Caco-2 (cell line): Measurements from ENCODE around the gene CDCP1. TPM values are rescaled to one million over a fixed set of nuclear protein-coding genes. Genes with fewer than 3 reads are reported as not detected.
A peak's percentile ranks its signal among the peaks of the same experiment; 100 is the strongest.

Experiments used
- Bru-seq: library from RNA; stranded (reverse); fragments of 400-500 nt; gene quantifications from one replicate; lab custom pipeline; 2021; lab: Mats Ljungman, UMichigan
- BruChase-seq, 2 experiments: library from RNA; stranded (reverse); fragments of 400-500 nt; gene quantifications; one replicate each; lab custom pipeline; 2021; lab: Mats Ljungman, UMichigan
- BruUV-seq: library from RNA; stranded (reverse); fragments of 400-500 nt; replicated peaks from 2 replicates; lab custom pipeline; 2021; lab: Mats Ljungman, UMichigan
- CTCF ChIA-PET: fragments of 300-600 bp; sonication (Branson Sonifier 250); formaldehyde crosslinking; loops from one replicate; lab custom pipeline; 2022; ENCODE audit warnings: antibody characterized with exemption; lab: Charles Lee
- POLR2A ChIA-PET: fragments of 300-600 bp; sonication (Branson Sonifier 250); formaldehyde crosslinking; loops from one replicate; lab custom pipeline; 2022; ENCODE audit warnings: antibody characterized with exemption; lab: Charles Lee
- DNase-seq, 2 experiments: peaks; one replicate each; pipeline versions ENCODE4 v3.0.0 to v3.0.0-alpha.2; 2020 to 2022
- H3K27me3 ChIP-seq: replicated peaks from 2 replicates; pipeline ENCODE4 v1.6.0; 2011; ENCODE audit warnings: low read length; ENCODE audit not compliant: control insufficient read depth, insufficient read depth
- H3K36me3 ChIP-seq: 2 replicates; pipeline ENCODE4 v1.5.1; 2011; ENCODE audit warnings: low read length; ENCODE audit not compliant: control insufficient read depth, insufficient read depth
- H3K4me1 ChIP-seq: fragments of 250-450 bp; sonication (Bioruptor Pico); 2 replicates; pipeline ENCODE4 v1.5.1; 2020; ENCODE audit warnings: mild to moderate bottlenecking
- H3K4me3 ChIP-seq: 2 replicates; pipeline ENCODE4 v1.5.1; 2011; ENCODE audit warnings: low read depth, mild to moderate bottlenecking, control low read depth, low read length
- H3K9me3 ChIP-seq: fragments of 250-450 bp; sonication (Bioruptor Pico); 2 replicates; pipeline ENCODE4 v1.5.1; 2020; ENCODE audit warnings: mild to moderate bottlenecking, moderate library complexity
- H3K27ac Mint-ChIP-seq: one replicate; pipeline ENCODE4 v1.8.0; 2022; ENCODE audit warnings: mixed read lengths; ENCODE audit not compliant: unreplicated experiment
- H3K27me3 Mint-ChIP-seq: one replicate; pipeline ENCODE4 v1.8.0; 2022; ENCODE audit warnings: mixed read lengths; ENCODE audit not compliant: insufficient read depth, unreplicated experiment
- H3K36me3 Mint-ChIP-seq: one replicate; pipeline ENCODE4 v1.8.0; 2022; ENCODE audit warnings: mild to moderate bottlenecking, mixed read lengths; ENCODE audit not compliant: insufficient read depth, unreplicated experiment
- H3K4me1 Mint-ChIP-seq: one replicate; pipeline ENCODE4 v1.8.0; 2022; ENCODE audit warnings: low read depth, mixed read lengths; ENCODE audit not compliant: unreplicated experiment
- H3K4me3 Mint-ChIP-seq: one replicate; pipeline ENCODE4 v1.8.0; 2022; ENCODE audit warnings: mild to moderate bottlenecking, moderate library complexity, mixed read lengths; ENCODE audit not compliant: unreplicated experiment
- H3K9me3 Mint-ChIP-seq: one replicate; pipeline ENCODE4 v1.8.0; 2022; ENCODE audit warnings: mixed read lengths; ENCODE audit not compliant: unreplicated experiment
- intact Hi-C: fragments of 100-400 bp; cut with micrococcal nuclease; formaldehyde crosslinking; loops from one replicate; pipeline ENCODE4 v1.10.0; 2022; ENCODE audit not compliant: unreplicated experiment
- long read RNA-seq: library from polyadenylated mRNA; stranded (forward); transcript quantifications from one replicate; pipeline ENCODE4 v2.0.0, GENCODE V29; 2022
- total RNA-seq: library from RNA; stranded (reverse); gene quantifications from 2 replicates; pipeline ENCODE4 v1.2.3, GENCODE V29; 2022
- TF ChIP-seq, protein P1 (sequence below), 2 experiments: fragments of 200-600 bp in 1 of 2; IDR thresholded peaks; 1 replicate in 1 of 2; 2 replicates in 1 of 2; pipeline versions ENCODE4 v1.5.1 to v1.8.0; 2011 to 2022; ENCODE audit warnings: antibody characterized with exemption in 1 of 2, control low read depth in 1 of 2, inconsistent platforms in 1 of 2, low read depth in 1 of 2, low read length in 1 of 2, mild to moderate bottlenecking in 1 of 2, moderate library complexity in 1 of 2; ENCODE audit not compliant: insufficient read depth in 1 of 2, severe bottlenecking in 1 of 2, unreplicated experiment in 1 of 2

Gene CDCP1, protein sequence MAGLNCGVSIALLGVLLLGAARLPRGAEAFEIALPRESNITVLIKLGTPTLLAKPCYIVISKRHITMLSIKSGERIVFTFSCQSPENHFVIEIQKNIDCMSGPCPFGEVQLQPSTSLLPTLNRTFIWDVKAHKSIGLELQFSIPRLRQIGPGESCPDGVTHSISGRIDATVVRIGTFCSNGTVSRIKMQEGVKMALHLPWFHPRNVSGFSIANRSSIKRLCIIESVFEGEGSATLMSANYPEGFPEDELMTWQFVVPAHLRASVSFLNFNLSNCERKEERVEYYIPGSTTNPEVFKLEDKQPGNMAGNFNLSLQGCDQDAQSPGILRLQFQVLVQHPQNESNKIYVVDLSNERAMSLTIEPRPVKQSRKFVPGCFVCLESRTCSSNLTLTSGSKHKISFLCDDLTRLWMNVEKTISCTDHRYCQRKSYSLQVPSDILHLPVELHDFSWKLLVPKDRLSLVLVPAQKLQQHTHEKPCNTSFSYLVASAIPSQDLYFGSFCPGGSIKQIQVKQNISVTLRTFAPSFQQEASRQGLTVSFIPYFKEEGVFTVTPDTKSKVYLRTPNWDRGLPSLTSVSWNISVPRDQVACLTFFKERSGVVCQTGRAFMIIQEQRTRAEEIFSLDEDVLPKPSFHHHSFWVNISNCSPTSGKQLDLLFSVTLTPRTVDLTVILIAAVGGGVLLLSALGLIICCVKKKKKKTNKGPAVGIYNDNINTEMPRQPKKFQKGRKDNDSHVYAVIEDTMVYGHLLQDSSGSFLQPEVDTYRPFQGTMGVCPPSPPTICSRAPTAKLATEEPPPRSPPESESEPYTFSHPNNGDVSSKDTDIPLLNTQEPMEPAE
- total RNA-seq (22.5 and 25.0 TPM in 2 replicates), Bru-seq, nascent RNA (percentile 68 among the genes with signal in this experiment), BruChase-seq, experiment 1, labeled RNA remaining after a 2-hour chase (percentile 68 among the genes with signal in this experiment), BruChase-seq, experiment 2, labeled RNA remaining after a 6-hour chase (percentile 73 among the genes with signal in this experiment)
- long read RNA-seq, full-length matches to known transcripts = 19 of 35 reads
- long read RNA-seq, partial matches to known transcripts = 2 of 35 reads
- long read RNA-seq, other reads (novel, unspliced or antisense) = 14 of 35 reads

DNA sequence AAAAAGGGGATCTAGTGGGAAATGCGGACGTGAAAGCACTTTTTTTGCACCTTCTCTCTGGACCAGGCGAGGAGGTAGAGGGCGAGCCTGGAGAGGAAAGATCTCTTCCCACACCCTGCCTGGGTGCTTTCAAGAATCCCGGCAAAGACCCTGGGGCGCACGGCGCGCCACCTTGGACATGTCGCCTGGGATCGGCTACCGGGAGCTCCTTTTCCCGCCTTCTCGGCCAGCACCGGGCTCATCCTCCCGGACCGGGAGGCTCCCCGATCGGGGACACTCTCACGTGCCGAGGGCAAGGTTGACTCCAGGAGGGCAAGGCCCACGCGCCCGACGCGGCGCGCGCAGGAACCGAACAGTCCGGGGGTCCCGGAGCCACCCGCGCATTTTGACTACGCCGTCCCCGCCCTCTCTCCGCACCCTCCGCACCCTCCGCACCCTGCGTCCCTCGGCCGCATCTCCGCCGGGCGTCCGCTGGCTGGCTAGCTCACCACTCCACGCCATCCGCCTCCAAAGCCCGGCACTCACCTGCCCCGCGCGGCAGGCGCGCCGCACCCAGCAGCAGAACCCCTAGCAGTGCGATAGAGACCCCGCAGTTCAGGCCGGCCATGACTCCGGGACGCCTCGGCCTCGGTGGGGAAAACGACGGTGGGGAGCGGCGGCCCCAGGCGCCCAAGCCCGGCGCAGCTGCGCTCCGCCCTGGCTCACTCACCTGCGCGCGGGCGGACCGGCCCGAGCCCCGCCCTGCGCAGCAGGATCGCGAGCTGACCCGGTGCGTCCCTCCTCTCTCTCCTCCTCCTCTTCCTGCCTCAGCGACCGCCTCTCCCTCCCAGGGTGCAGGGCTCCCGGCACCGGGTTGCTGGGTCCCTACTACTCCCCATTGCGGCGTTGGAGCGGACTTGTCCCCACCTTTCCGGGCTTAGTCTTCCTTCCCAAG is at the start of gene CDCP1:
TSS of gene CDCP1 (minus strand) at position 698 of the 934 bp plus-strand sequence. CDS start at position 607, 91 bp downstream.
- Mint-ChIP-seq H3K4me3 (peak within 1 kb of the TSS; percentile 98), H3K9me3 (peaks cover 15% of the 10 kb centered on the region), H3K27me3 (no peaks in the 10 kb centered on the region), H3K4me1 (peaks cover 6% of the 10 kb centered on the region), H3K27ac (peak within 1 kb of the TSS; percentile 89), H3K36me3 (peaks cover 9% of the 10 kb centered on the region)
- Histone ChIP-seq H3K9me3 (peaks cover 3% of the 10 kb centered on the region), H3K36me3 (no peaks in the 10 kb centered on the region), H3K27me3 (no peaks in the 10 kb centered on the region), H3K4me3 (peak within 1 kb of the TSS; percentile 93), H3K4me1 (peaks cover 11% of the 10 kb centered on the region; the same call in 1 of the 2 replicates)
- intact Hi-C loops = loop anchor here (10.0 kb wide), 1 partner anchor 59 kb away; no protein-coding TSS in a partner anchor
- no TSS peak for BruUV-seq
- peak; percentile 65 for DNase-seq
- ChIA-PET POLR2A (interaction anchor here (1.0 to 1.7 kb wide), 3 partner anchors 26 to 64 kb away, joined by 3 to 5 read pairs (median 4); no protein-coding TSS in a partner anchor), CTCF (no interaction called here)
- TF ChIP-seq, protein P1, sequence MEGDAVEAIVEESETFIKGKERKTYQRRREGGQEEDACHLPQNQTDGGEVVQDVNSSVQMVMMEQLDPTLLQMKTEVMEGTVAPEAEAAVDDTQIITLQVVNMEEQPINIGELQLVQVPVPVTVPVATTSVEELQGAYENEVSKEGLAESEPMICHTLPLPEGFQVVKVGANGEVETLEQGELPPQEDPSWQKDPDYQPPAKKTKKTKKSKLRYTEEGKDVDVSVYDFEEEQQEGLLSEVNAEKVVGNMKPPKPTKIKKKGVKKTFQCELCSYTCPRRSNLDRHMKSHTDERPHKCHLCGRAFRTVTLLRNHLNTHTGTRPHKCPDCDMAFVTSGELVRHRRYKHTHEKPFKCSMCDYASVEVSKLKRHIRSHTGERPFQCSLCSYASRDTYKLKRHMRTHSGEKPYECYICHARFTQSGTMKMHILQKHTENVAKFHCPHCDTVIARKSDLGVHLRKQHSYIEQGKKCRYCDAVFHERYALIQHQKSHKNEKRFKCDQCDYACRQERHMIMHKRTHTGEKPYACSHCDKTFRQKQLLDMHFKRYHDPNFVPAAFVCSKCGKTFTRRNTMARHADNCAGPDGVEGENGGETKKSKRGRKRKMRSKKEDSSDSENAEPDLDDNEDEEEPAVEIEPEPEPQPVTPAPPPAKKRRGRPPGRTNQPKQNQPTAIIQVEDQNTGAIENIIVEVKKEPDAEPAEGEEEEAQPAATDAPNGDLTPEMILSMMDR (IDR thresholded peaks at IDR 0.05; ENCODE audit: insufficient read depth in 1 of 2, low read depth in 1 of 2, low read length in 1 of 2, severe bottlenecking in 1 of 2, unreplicated experiment in 1 of 2) = no peak

- Mint-ChIP-seq H3K36me3 (no peaks in the 10 kb centered on the region), H3K4me1 (peaks cover 20% of the 10 kb centered on the region), H3K4me3 (no peak overlapping the region), H3K27ac (no peak overlapping the region), H3K27me3 (no peaks in the 10 kb centered on the region), H3K9me3 (no peaks in the 10 kb centered on the region)
- no peaks in the 10 kb centered on the region for H3K36me3 ChIP-seq
- H3K27me3 ChIP-seq = no peaks in the 10 kb centered on the region
- no peaks in the 10 kb centered on the region for H3K9me3 ChIP-seq
- no peak overlapping the region for H3K4me3 ChIP-seq
- intact Hi-C loops = no loop called here
- POLR2A ChIA-PET = no interaction called here
- CTCF ChIA-PET = interaction anchor here (1.4 kb wide), 1 partner anchor 16 kb away, joined by 4 read pairs; no protein-coding TSS in a partner anchor
- peaks cover 29% of the 10 kb centered on the region for H3K4me1 ChIP-seq
- BruUV-seq = no TSS peak
- DNase-seq = no peak
- TF ChIP-seq, protein P1 (IDR thresholded peaks at IDR 0.05; ENCODE audit: insufficient read depth in 1 of 2, low read depth in 1 of 2, low read length in 1 of 2, severe bottlenecking in 1 of 2, unreplicated experiment in 1 of 2) = no peak
Observed at GRCh38 chr3:45194791-45195190, 48.6 kb upstream of the CDCP1 start.
